ENCODE results near the gene HSDL2.

Gene HSDL2

DNA sequence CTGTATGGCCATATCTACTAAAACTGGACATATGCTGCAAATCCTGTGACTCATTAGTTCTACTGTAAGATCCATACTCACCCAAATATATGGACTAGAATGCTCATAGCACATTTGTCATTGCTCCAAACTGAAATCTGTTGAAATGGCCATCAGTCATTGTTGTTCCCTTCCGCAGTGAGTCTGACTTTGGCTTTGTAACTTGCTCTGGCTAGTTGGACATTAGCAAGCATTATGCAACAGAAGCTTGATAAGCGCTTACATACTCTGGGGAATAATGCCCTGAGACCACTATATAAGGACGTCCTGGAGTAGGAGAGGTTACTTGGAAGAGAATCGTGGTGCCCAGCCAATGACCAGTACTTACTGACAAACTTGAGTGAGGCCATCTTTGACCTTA lies 115.7 kb downstream of the HSDL2 start:
- Histone ChIP-seq H3K27me3 (ENCODE audit: insufficient read depth, low read length, poor library complexity, severe bottlenecking) (no peaks in the 10 kb centered on the region), H3K4me3 (ENCODE audit: low read length, poor library complexity, severe bottlenecking) (no peak overlapping the region), H3K79me2 (ENCODE audit: insufficient read depth, low read length) (peaks cover 96% of the 10 kb centered on the region)

GRCh38 chr9:112496074-112496722 lies 116.3 kb downstream of the HSDL2 start:
- peaks cover 96% of the 10 kb centered on the region for H3K79me2 ChIP-seq (ENCODE audit: insufficient read depth, low read length)
- TF ChIP-seq CTCF (conservative IDR thresholded peaks at IDR 0.05; ENCODE audit: low read length) (no peak), EZH2phosphoT487 (IDR thresholded peaks at IDR 0.05; ENCODE audit: borderline replicate concordance) (no peak)
- no peaks in the 10 kb centered on the region for H3K27me3 ChIP-seq (ENCODE audit: insufficient read depth, low read length, poor library complexity, severe bottlenecking)
- H3K4me2 ChIP-seq (ENCODE audit: low read depth, low read length, poor library complexity, severe bottlenecking), result peak overlapping the region; percentile 32
- H4K20me1 ChIP-seq (ENCODE audit: insufficient read depth, low read length, poor library complexity, severe bottlenecking), result peaks cover 41% of the 10 kb centered on the region
- peaks cover 46% of the 10 kb centered on the region for H3K4me1 ChIP-seq (ENCODE audit: insufficient read depth, low read length, poor library complexity, severe bottlenecking)
- H3K36me3 ChIP-seq (ENCODE audit: insufficient read depth, low read length), result peaks cover 19% of the 10 kb centered on the region; the same call in 1 of the 2 replicates
- H2AFZ ChIP-seq (ENCODE audit: low read length), result no peak overlapping the region
- H3K4me3 ChIP-seq (ENCODE audit: low read length, poor library complexity, severe bottlenecking), result no peak overlapping the region
- H3K9ac ChIP-seq (ENCODE audit: low read depth, low read length, poor library complexity, severe bottlenecking), result no peak overlapping the region
- H3K9me3 ChIP-seq (ENCODE audit: insufficient read depth, low read depth, low read length), result no peaks in the 10 kb centered on the region
- H3K9me2 ChIP-seq (replicated peaks; ENCODE audit: low read depth, low read length), result no peaks in the 10 kb centered on the region
- no peaks in the 10 kb centered on the region for H3F3A ChIP-seq (ENCODE audit: low read depth)

More for the DNA sequence above, 115.7 kb downstream of the HSDL2 start:
- peaks cover 19% of the 10 kb centered on the region; the same call in 1 of the 2 replicates for H3K36me3 ChIP-seq (ENCODE audit: insufficient read depth, low read length)
- no peaks in the 10 kb centered on the region for H3F3A ChIP-seq (ENCODE audit: low read depth)
- peaks cover 47% of the 10 kb centered on the region for H4K20me1 ChIP-seq (ENCODE audit: insufficient read depth, low read length, poor library complexity, severe bottlenecking)
- no peak overlapping the region for H3K9ac ChIP-seq (ENCODE audit: low read depth, low read length, poor library complexity, severe bottlenecking)
- H2AFZ ChIP-seq (ENCODE audit: low read length), result no peak overlapping the region
- no peaks in the 10 kb centered on the region for H3K9me3 ChIP-seq (ENCODE audit: insufficient read depth, low read depth, low read length)
- peaks cover 52% of the 10 kb centered on the region for H3K4me1 ChIP-seq (ENCODE audit: insufficient read depth, low read length, poor library complexity, severe bottlenecking)
- TF ChIP-seq EZH2phosphoT487 (IDR thresholded peaks at IDR 0.05; ENCODE audit: borderline replicate concordance), result no peak
- no peak for TF ChIP-seq CTCF (conservative IDR thresholded peaks at IDR 0.05; ENCODE audit: low read length)
- H3K9me2 ChIP-seq (replicated peaks; ENCODE audit: low read depth, low read length), result no peaks in the 10 kb centered on the region
- peak overlapping the region; percentile 32 for H3K4me2 ChIP-seq (ENCODE audit: low read depth, low read length, poor library complexity, severe bottlenecking)

GRCh38 chr9:112500842-112501241 lies 120.9 kb downstream of the HSDL2 start:
- Histone ChIP-seq H4K20me1 (ENCODE audit: insufficient read depth, low read length, poor library complexity, severe bottlenecking) (peaks cover 48% of the 10 kb centered on the region), H3K27me3 (ENCODE audit: insufficient read depth, low read length, poor library complexity, severe bottlenecking) (no peaks in the 10 kb centered on the region), H3K79me2 (ENCODE audit: insufficient read depth, low read length) (peaks cover 91% of the 10 kb centered on the region), H3K4me1 (ENCODE audit: insufficient read depth, low read length, poor library complexity, severe bottlenecking) (peaks cover 27% of the 10 kb centered on the region), H3F3A (ENCODE audit: low read depth) (no peaks in the 10 kb centered on the region), H3K9me3 (ENCODE audit: insufficient read depth, low read depth, low read length) (no peaks in the 10 kb centered on the region), H3K4me3 (ENCODE audit: low read length, poor library complexity, severe bottlenecking) (no peak overlapping the region), H3K36me3 (ENCODE audit: insufficient read depth, low read length) (no peaks in the 10 kb centered on the region), H3K9me2 (replicated peaks; ENCODE audit: low read depth, low read length) (no peaks in the 10 kb centered on the region), H3K4me2 (ENCODE audit: low read depth, low read length, poor library complexity, severe bottlenecking) (no peak overlapping the region), H2AFZ (ENCODE audit: low read length) (no peak overlapping the region), H3K9ac (ENCODE audit: low read depth, low read length, poor library complexity, severe bottlenecking) (no peak overlapping the region)
- TF ChIP-seq CTCF (conservative IDR thresholded peaks at IDR 0.05; ENCODE audit: low read length) (no peak), EZH2phosphoT487 (IDR thresholded peaks at IDR 0.05; ENCODE audit: borderline replicate concordance) (no peak)

All from Loucy (cell line).